ENCODE measurements around the gene OSBPL6. TPM values are rescaled to one million over a fixed set of nuclear protein-coding genes. Genes with fewer than 3 reads are reported as not detected.

Gene OSBPL6
- total RNA-seq, 4 donors from 2014 or later = 11.6 to 51.1 (median 40.7) TPM

GRCh38 chr2:178208336-178208735 lies 14.0 kb downstream of the OSBPL6 start:
- intact Hi-C loops (cut with DNase I; ENCODE audit: low total_unique reads) = no loop called here
- TF ChIP-seq POLR2A (IDR thresholded peaks at IDR 0.05) (no peak), CTCF (IDR thresholded peaks at IDR 0.05 in 4 of 5, conservative IDR thresholded peaks at IDR 0.05 in 1 of 5) (no peak)
- Histone ChIP-seq H3K9me3 (no peaks in the 10 kb centered on the region), H3K4me3 (no peak overlapping the region), H3K36me3 (no peaks in the 10 kb centered on the region), H3K27ac (no peak overlapping the region), H3K27me3 (no peaks in the 10 kb centered on the region), H3K4me1 (peaks cover 24 to 58% of the 10 kb centered on the region in 2 donors)
- no peak for ATAC-seq
- in situ Hi-C loops (cut with MboI; ENCODE audit: low sequenced_read_pairs in 4 of 4) = no loop called here
- DNase-seq = no peak

GRCh38 chr2:178208817-178209216 lies 14.5 kb downstream of the OSBPL6 start:
- Histone ChIP-seq H3K4me1 (peaks cover 24 to 54% of the 10 kb centered on the region in 2 donors), H3K27ac (no peak overlapping the region), H3K4me3 (no peak overlapping the region), H3K36me3 (no peaks in the 10 kb centered on the region), H3K9me3 (no peaks in the 10 kb centered on the region), H3K27me3 (no peaks in the 10 kb centered on the region)
- intact Hi-C loops (cut with DNase I; ENCODE audit: low total_unique reads) = no loop called here
- no peak for ATAC-seq
- no peak for DNase-seq
- TF ChIP-seq CTCF (IDR thresholded peaks at IDR 0.05 in 4 of 5, conservative IDR thresholded peaks at IDR 0.05 in 1 of 5) (peak in 2 of 5 experiments; percentile 38 to 41), POLR2A (IDR thresholded peaks at IDR 0.05) (no peak)
- in situ Hi-C loops (cut with MboI; ENCODE audit: low sequenced_read_pairs in 4 of 4) = no loop called here

DNA sequence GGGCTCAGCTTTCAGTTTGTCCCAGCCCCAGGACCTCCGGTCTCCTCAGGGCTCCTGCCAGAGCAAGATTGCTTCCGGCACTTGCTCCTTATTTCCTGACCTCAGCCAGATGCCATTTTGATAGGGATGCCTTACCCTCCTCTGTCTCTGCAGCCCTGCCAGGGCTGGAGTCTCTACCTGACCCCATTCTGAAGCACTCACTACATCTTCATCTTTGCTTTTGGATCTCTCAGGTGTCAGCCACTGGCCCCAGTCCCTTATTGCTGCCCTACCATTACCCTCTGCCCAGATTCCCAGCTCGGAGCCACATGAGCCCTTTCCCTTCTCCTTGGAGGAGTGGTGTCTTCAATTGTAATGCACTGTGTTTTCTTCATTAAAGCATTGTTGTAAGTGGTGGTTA lies 17.1 kb downstream of the OSBPL6 start:
- TF ChIP-seq POLR2A (IDR thresholded peaks at IDR 0.05) = no peak
- TF ChIP-seq CTCF (IDR thresholded peaks at IDR 0.05 in 4 of 5, conservative IDR thresholded peaks at IDR 0.05 in 1 of 5) = no peak
- peak in 1 of 2 donors; percentile 39 for ATAC-seq
- Histone ChIP-seq H3K27me3 (no peaks in the 10 kb centered on the region), H3K4me3 (no peak overlapping the region), H3K36me3 (no peaks in the 10 kb centered on the region), H3K27ac (peak overlapping the region in 1 of 4 donors; percentile 40), H3K9me3 (no peaks in the 10 kb centered on the region), H3K4me1 (peaks cover 11 to 41% of the 10 kb centered on the region in 2 donors)
- no peak for DNase-seq
- in situ Hi-C loops (cut with MboI; ENCODE audit: low sequenced_read_pairs in 4 of 4) = no loop called here
- intact Hi-C loops (cut with DNase I; ENCODE audit: low total_unique reads) = no loop called here

- H3K36me3 ChIP-seq = no peaks in the 10 kb centered on the region
- TF ChIP-seq CTCF (IDR thresholded peaks at IDR 0.05 in 4 of 5, conservative IDR thresholded peaks at IDR 0.05 in 1 of 5) (no peak), POLR2A (IDR thresholded peaks at IDR 0.05) (no peak)
- H3K4me1 ChIP-seq = peaks cover 8 to 38% of the 10 kb centered on the region in 2 donors
- peak overlapping the region in 1 of 4 donors; percentile 4 for H3K27ac ChIP-seq
- H3K4me3 ChIP-seq = no peak overlapping the region
- ATAC-seq = no peak
- H3K9me3 ChIP-seq = no peaks in the 10 kb centered on the region
- no peaks in the 10 kb centered on the region for H3K27me3 ChIP-seq
- intact Hi-C loops (cut with DNase I; ENCODE audit: low total_unique reads) = no loop called here
- in situ Hi-C loops (cut with MboI; ENCODE audit: low sequenced_read_pairs in 4 of 4) = no loop called here
- DNase-seq = no peak
Observed at GRCh38 chr2:178211943-178212342, 17.6 kb downstream of the OSBPL6 start.

GRCh38 chr2:178213991-178214390 lies 19.7 kb downstream of the OSBPL6 start:
- H3K4me1 ChIP-seq = peaks cover 8 to 39% of the 10 kb centered on the region in 2 donors
- H3K9me3 ChIP-seq = no peaks in the 10 kb centered on the region
- H3K4me3 ChIP-seq = no peak overlapping the region
- no peak for TF ChIP-seq CTCF (IDR thresholded peaks at IDR 0.05 in 4 of 5, conservative IDR thresholded peaks at IDR 0.05 in 1 of 5)
- no peak for TF ChIP-seq POLR2A (IDR thresholded peaks at IDR 0.05)
- in situ Hi-C loops (cut with MboI; ENCODE audit: low sequenced_read_pairs in 4 of 4) (no loop called here), intact Hi-C loops (cut with DNase I; ENCODE audit: low total_unique reads) (no loop called here)
- ATAC-seq (no peak), DNase-seq (no peak)
- H3K27ac ChIP-seq = peak overlapping the region in 1 of 4 donors; percentile 39
- no peaks in the 10 kb centered on the region for H3K27me3 ChIP-seq
- H3K36me3 ChIP-seq = no peaks in the 10 kb centered on the region

Measured in gastrocnemius medialis (tissue), 4 donors.